GM18517 (cell line): Measurements from ENCODE around the gene MAP4K3.
A peak's percentile ranks its signal among the peaks of the same experiment; 100 is the strongest.

Experiments used
- ATAC-seq: cut with Tn5 transposase; IDR thresholded peaks from one replicate; pipeline ENCODE4 v1.9.1; 2021; ENCODE audit warnings: mild to moderate bottlenecking, moderate library complexity; ENCODE audit not compliant: unreplicated experiment

Gene MAP4K3

DNA sequence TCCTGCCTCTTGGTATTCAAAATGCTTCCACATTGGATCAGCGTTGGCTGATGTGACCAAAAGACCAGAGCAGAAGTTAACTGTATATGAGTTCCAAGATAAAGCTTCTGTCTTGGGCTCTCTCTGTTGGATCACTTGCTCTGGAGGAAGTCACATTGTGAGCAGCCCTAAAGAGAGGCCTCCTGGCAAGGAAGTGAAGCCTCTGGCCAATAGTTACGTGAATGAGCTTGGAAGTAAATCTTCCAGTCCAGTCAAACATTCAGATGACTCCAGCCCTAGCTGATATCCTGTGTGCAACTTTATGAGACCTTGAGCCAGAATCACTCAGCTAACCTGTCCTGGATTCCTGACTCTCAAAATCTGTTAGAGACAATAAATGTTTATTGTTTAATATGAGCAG is 125.6 kb downstream of the MAP4K3 start:
- no peak for ATAC-seq

DNA sequence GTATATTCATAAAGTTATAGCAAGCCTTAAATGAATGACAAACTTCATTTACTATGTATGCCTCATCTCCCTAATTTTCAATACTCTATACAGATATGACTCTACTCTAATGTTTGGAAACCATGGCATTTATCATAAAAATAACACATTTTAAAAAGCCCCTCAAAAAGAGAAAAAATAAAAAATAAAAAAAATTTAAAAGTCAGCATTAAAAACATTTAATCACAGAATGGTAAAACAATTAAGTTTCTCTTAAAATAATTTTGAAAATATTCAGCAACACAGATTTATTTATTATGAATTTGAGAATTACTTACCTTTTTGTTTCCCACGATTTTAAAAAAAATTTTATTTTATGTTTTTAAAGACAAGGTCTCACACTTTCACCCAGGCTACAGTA is 128.3 kb downstream of the MAP4K3 start:
- no peak for ATAC-seq

DNA sequence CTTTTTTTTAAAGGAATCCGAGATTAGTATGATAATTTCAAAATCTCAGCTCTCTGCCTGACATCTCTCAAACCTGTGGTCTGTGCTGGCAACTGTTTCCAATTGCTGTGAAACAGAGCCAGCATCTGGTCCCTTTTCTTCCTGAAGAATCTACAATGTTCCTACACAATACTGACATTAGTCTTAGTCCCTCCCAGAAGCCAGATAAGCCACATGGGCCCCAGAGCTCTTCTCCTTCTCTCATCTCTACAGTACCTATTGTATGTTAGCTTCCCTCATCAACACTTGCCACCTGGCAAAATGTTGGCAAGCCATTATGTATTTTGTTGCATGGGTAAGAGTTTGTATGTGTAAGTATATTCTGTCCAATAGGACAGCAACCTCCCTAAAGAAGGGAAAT is 130.5 kb downstream of the MAP4K3 start:
- no peak for ATAC-seq

DNA sequence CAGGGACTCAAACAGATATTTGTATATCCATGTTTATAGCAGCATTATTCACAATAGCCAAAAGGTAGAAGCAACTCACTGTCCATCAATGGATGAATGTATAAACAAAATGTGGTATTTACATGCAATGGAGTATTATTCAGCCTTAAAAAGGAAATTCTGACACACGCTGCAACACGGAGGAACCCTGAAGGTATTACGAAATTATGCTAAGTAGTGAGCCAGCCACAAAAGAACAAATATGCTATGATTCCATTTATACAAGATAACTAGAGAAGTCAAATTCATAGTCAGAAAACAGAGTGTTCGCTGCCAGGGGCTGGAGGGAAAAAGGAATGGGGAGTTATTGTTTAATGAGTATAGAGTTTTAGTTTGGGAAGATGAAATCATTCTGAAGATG is 132.4 kb downstream of the MAP4K3 start:
- ATAC-seq = no peak

DNA sequence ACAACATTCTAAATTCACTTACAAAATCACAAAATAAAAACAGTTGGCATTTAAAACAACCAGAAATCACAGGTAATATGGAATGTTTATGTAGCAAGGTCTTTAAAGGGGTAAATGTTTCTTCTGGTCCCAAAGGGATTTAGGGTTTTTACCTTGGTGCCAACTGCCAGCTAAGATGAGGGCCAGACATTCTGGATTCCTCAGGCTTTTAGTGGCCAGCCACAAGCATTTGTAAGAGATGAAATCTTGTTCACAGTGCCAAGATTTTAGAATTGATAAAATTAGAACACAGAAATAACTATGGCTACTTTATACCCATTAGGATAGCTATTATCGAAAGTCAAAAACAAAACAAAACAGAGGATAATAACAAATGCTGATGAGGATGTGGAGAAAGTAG is 132.9 kb downstream of the MAP4K3 start:
- ATAC-seq = no peak

DNA sequence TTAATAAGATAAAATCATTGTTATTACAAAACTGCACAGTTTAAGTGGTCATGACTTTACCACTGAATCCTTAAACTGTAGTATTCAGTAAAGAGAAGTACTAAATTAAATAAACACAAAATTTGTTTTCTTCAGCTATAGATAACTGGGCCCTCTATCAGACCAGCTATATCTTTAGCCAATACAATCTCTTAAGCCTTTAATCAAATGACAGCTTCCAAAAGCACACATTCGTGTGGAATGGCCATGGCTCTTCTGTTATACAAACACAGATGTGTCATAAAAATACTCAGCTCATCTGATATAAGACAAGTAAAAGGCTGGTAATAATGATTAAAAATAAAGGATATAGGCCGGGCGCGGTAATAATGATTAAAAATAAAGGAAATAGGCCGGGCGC is 135.7 kb downstream of the MAP4K3 start:
- no peak for ATAC-seq

DNA sequence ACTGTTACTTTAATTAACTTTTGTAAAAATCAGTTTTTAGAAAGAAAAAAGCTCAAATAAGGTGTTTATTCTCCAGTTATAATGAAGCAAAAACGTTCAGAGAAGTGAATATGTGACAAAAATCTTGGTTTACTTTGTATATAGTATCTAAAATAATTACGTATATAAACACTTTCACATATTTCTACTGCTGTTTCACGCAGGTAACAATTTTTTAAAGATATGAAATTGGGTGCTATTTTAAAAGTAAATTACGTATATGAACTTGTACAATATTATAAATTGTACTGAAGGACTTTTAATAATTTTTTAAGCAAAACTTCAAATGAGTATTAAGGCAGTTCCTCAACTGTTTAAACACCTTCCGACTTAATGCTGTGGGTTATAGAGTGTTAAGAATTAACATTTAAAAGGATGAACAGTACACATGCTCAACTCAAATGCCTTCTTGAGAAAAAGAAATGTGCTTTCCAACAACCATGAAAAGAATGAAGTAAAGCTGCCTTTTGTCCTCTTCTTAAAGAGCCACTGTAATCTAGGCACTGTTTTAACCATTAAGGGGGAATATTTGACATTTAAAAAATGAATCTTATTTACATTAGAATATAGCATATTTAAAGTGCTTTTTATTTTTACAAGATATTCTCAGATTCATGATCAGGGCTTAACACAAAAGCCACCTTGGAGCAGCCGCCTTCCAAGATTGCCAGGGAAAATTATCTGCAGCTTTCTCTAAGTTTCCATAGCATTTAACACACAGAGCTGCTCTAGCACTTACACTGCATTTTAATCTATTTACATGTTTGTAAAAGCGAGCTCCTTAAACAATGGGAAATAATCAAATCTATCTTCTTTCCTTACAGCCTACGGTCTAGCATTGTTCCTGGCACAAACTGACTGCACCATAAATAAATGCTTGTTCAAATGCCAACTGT is 136.8 kb downstream of the MAP4K3 start:
- no peak for ATAC-seq

DNA sequence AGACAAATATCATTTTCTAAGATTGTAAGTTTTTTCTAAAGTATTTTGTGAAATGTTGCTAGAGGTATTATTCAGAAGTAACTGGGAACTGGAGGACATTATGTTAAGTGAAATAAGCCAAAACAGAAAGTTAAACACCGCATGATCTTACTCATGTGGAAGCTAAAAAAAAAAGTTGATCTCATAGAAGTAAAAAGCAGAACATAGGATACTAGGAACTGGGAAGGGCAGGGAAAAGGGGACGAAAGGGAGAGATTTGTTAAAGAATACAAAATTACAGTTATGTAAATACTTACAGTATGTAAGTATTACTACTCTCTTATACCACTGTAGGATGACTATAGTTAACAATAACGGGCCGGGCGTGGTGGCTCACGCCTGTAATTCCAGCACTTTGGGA is 146.7 kb downstream of the MAP4K3 start:
- ATAC-seq = no peak

DNA sequence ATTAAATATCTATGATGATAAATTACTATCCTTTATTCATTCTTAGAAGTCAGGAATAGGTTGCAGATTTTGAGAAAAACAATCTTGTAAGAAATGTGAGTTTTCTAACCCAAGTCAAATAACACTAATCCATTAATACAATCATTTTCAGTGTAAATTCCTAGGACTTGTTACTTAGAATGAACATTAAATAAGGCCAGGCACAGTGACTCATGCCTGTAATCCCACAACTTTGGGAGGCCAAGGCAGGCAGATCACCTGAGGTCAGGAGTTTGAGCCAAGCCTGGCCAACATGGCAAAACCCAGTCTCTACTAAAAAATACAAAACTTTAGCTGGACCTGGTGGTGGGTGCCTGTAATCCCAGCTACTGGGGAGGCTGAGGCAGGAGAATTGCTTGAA is 147.5 kb downstream of the MAP4K3 start:
- no peak for ATAC-seq

DNA sequence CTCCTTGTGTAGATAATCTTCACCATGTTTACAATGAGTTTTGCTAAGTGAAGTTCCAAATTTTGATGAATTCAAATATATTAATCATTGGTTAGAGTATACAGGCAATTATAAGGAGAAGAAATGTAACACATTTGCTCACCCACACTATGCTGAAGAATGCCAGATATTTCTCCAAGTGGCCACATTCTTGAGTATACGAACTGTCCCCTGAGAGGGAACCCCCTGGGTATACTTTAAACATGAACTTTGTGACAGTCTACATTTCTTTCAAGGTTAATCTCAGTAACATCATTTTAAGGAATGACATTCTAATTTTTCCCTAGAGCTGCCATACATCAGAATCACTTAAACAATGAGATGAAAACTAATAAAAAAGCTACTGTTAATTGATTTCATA is 153.5 kb downstream of the MAP4K3 start:
- no peak for ATAC-seq

DNA sequence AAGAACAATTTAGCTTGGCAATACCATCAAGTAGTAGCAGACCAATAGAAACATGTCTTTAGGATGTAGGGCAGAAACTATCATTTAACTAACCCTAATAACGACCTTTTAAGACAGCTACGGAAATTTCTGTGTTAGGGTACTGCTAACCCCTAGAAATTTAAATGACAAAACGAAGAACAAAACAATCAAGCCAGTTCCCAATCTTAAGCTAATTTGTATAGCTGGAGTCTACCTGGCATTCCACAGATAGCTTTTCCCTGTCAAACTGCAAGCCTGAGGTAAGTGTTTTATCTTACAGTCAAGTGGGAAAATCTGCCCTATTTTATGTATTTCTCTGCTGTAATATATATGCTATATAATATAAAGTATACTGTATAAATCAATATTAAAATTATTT is 155.7 kb downstream of the MAP4K3 start:
- no peak for ATAC-seq

DNA sequence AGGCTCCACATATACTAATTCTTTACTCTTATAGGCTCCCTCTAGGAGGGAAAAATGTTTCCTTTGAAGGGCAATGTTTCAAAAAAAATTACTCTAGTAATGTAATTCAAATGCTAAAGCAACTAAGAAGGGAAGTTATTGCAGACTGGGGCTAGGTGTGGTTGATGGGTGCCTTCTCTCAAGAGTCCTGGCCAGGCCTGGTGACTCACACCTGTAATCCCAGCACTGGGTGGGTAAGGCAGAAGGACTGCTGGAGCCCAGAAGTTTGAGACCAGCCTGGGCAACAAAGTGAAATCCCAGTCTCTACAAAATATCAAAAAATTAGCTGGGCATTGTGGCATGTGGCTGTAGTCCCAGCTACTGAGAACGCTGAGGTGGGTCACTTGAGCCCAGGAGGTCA is 162.1 kb downstream of the MAP4K3 start:
- no peak for ATAC-seq

DNA sequence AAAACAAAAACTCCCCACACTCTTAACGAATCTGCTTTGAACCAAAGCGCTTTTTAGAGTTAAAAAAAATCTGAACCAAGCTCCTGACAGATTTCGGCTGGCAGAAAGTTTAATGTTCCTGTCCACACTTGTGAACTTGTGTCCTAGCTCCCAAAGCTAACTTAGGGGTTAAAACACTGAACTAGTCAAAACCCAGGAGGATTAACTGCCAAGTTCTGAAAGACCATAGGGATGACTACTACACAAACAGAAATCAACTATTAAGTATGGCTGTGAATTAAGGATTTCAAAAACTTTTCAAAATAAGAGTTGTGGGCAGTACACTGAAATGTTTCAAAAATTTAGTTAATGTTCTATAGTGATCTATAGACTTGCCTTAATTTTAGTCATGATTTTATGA is 167.1 kb downstream of the MAP4K3 start:
- ATAC-seq = no peak

DNA sequence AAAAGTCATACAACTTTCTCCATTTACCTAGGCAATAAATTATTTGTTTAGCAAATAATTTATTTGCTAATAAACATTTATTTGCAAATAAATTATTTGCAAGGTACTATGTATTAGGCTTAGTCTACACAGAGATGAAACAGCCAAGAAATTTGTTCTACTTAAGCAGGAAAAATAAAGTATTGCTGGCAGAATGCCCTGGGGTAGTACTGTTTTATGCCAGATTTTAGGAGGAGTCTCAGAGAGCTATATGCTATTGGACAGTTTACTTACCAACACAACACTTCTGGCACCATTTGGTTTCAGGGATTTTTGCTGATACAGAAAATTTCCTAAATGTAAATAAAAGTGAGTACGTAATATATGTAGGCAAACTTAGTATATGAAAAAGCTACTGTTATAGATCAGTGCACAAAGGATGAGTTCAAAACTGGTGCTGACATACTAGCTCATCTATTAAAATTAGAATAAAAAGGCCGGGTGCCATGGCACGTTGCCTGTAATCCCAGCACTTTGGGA is 170.1 kb downstream of the MAP4K3 start:
- ATAC-seq = no peak

DNA sequence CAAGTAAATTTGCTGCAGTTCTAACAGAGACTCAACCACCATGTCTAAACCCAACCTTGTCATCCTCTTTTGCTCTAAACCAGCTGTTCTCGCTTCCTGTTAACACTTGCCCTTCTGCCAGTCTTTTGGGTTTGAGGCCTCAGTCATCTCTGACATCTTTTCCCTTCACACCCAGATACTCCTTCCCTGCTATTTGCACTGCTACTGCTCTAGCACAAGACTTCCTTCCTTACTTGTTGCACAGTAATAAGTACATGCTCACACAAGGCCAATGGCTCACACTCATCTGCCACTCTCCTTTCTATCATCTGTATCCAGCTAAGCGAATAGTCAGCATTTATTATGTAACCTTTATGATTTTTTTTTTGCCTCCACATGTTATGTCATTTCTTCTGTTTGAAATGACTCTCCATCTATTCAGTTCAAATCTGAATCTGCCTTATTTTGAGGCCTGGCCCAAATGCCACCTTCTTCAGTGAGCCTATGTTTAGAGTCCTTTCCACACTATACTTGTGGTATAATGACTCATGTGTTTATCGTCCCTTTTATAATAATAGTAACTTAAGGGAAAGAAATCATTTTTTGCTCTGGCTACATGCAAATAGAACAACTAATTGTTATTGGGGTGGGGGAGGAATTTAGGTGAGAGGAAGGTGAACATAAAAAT is 170.8 kb downstream of the MAP4K3 start:
- peak; percentile 77 for ATAC-seq

DNA sequence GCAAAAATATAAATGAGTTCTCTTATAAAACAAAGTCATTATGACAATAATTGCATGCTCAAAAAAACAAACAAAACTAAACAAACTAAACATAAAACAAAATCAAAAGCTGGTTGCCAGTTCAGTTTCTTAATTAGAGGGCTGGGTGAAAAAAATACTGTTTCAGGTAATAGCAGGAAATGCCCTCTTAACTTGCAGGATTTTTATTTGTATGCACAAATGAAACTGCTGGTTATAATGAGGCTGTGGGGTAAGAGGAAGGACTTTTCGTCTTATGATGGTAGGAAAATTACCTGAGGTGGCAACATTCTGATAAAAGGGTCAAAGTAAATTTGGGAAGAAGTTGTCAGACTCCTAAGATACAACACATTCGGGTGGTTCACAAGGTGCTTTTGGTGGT is 171.8 kb downstream of the MAP4K3 start:
- ATAC-seq = no peak

DNA sequence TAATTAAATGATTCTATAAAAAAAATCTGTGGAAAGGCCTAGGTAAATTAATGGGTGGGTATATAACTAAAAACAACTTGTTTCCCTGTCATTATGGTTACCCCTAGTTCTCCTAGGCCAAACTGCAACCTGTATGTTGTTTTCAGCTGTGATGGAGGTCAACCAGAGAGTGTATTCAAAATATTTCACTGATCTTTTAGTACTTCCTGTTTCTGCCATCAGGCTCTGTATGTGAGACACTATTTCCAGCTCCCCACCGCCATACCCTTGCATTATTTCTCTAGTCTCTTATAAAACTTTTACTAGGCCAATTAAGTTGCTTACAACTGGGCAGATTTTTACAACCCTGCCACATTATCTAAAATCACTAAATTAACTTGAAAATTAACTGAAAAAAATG is 172.4 kb downstream of the MAP4K3 start:
- peak; percentile 85 for ATAC-seq

DNA sequence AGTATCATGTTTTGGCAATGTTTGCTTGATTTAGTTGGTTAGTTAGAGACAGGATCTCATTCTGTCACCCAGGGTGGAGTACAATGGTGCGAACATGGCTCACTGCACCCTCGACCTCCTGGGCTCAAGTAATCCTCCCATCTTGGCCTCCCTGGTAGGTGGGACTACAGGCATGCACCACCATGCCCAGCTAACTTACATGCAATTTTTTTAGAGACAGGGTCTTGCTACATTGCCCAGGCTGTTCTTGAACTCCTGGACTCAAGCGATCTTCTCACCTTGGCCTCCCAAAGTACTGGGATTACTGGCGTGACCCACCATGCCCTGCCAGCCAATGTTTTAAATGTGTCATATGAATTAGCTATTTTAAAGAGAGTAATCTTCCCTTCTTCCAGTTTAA is 177.0 kb downstream of the MAP4K3 start:
- no peak for ATAC-seq

DNA sequence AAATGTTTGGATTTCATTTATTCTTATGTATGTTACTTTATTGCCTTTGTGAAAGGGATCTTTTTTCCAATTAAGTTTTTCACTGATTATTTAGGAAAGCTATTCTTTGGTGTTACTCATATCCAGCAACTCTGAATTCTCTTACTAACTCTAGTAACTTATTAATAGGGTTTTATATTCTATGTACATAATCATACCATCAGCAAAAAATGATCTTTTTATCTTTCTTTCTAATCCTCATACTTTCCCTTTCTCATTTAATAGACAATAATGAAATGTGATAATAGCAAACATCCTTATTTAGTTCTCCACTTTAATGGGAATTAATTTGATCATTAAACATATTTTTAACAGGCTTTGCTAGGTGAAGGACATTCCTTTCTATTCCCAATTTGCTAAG is 181.0 kb downstream of the MAP4K3 start:
- ATAC-seq = no peak

DNA sequence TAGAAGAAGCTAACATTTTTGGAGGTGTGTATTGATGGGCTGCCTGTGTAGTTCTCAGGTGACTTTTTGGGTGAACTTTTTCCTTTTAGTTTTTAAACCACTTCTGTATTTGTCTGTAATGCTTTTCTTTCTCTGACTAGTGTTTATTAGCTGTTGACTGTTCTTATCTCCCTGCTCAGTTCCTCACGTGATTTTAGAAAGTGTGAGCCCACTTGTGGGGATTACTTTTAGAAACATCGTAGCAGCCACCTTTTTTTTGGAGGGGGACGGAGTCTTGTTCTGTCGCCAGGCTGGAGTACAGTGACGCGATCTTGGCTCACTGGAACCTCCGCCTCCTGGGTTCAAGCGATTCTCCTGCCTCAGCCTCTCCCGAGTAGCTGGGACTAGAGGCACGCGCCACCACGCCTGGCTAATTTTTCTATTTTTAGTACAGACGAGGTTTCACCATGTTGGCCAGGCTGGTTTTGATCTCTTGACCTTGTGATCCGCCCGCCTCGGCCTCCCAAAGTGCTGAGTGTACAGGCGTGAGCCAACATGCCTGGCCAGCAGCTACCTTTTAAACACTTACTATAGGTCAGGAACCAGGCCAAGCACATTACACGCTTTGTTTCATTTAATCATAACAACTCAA is 184.1 kb downstream of the MAP4K3 start:
- ATAC-seq = no peak

DNA sequence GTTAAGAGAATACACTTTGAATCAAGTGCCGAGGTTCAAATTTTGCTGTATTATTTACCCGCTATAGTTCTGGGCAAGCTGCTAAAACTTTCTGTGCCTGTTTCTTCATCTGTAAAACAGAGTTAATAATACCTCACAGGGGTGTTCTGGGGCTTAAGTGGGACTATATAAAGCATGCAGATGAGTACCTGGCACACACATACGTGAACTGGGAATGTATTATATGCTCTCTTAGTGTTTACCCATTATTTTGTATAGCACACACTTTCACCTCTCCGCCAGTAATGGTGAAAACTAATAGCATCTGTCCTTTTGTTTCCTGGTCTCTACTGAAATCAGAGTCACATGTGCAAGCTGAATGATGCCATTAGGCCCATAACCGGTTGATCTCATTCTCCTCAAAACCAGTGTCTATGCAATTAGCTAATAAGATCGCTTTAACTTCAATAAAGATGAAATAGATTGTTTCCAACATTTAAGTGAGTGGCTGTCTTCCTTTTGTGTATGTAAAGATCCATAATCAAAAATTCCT is 189.5 kb downstream of the MAP4K3 start:
- ATAC-seq = no peak
